ENCODE results near the gene RAB22A. TPM values are rescaled to one million over a fixed set of nuclear protein-coding genes. Genes with fewer than 3 reads are reported as not detected.

Gene RAB22A
- total RNA-seq, 1 donor from 2014 or later: 17.6 TPM

DNA sequence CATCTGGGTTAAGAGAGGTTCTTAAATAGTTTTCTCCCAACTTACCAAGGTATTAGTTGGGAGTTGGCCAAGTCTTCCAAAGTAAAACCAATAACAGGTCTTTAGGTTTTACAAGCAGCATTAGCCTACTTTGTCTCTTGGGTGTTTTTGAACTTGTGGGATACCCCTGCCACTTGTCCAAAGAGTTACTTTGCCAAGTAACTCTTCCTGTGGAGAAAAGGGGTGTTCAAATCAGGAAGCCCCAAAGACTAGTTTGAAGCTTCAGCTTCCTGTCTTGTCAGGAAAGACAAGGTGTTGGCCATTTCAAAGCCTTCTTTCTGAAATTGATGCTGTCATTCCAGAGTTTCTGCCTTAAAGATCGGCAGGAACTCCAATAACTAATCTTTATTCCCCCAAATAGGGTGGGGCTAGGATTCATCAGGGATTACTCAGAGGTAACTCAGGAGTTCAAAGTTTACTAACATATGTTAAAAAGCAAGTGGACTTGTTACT, 822 bp downstream of the RAB22A start:
- no peaks in the 10 kb centered on the region for H3K27me3 ChIP-seq (ENCODE audit: control insufficient read depth, insufficient read depth, low read length)
- peak overlapping the region; percentile 89 for H3K4me3 ChIP-seq (ENCODE audit: low read depth, low read length)
- no peak for FAIRE-seq
- TF ChIP-seq, protein P1, sequence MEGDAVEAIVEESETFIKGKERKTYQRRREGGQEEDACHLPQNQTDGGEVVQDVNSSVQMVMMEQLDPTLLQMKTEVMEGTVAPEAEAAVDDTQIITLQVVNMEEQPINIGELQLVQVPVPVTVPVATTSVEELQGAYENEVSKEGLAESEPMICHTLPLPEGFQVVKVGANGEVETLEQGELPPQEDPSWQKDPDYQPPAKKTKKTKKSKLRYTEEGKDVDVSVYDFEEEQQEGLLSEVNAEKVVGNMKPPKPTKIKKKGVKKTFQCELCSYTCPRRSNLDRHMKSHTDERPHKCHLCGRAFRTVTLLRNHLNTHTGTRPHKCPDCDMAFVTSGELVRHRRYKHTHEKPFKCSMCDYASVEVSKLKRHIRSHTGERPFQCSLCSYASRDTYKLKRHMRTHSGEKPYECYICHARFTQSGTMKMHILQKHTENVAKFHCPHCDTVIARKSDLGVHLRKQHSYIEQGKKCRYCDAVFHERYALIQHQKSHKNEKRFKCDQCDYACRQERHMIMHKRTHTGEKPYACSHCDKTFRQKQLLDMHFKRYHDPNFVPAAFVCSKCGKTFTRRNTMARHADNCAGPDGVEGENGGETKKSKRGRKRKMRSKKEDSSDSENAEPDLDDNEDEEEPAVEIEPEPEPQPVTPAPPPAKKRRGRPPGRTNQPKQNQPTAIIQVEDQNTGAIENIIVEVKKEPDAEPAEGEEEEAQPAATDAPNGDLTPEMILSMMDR (IDR thresholded peaks at IDR 0.05; ENCODE audit: insufficient read depth, low read length, severe bottlenecking): no peak
- DNase-seq (ENCODE audit: low read depth): peak; percentile 83
- H3K36me3 ChIP-seq (ENCODE audit: control insufficient read depth, insufficient read depth, low read length): peaks cover 11% of the 10 kb centered on the region

- FAIRE-seq (no peak), DNase-seq (ENCODE audit: low read depth) (peak; percentile 100)
- no peaks in the 10 kb centered on the region for H3K27me3 ChIP-seq (ENCODE audit: control insufficient read depth, insufficient read depth, low read length)
- H3K36me3 ChIP-seq (ENCODE audit: control insufficient read depth, insufficient read depth, low read length): peaks cover 17% of the 10 kb centered on the region
- TF ChIP-seq, protein P1 (IDR thresholded peaks at IDR 0.05; ENCODE audit: insufficient read depth, low read length, severe bottlenecking): no peak
- H3K4me3 ChIP-seq (ENCODE audit: low read depth, low read length): no peak overlapping the region
Measured at GRCh38 chr20:58312836-58313235, 3.3 kb downstream of the RAB22A start.

DNA sequence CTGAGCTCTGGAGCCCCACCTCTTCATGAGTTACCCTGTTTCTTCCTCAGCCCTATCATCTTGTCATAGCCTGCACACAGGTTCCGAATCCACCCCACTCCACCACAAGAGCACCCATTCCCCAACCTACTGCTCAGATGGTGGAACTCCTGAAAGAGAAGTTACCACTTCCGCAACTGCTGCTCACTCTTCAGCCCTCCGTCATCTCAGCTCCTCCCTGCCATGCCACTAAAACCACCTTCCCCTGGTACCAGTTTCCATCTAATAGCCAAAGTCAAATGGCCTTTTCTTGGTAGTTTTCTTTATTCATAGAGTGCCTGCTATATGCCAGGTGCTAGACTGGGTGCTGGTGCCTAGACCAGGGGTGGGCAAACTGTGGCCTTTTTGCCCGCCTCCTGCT, 3.9 kb downstream of the RAB22A start:
- Histone ChIP-seq H3K4me3 (ENCODE audit: low read depth, low read length) (no peak overlapping the region), H3K27me3 (ENCODE audit: control insufficient read depth, insufficient read depth, low read length) (no peaks in the 10 kb centered on the region), H3K36me3 (ENCODE audit: control insufficient read depth, insufficient read depth, low read length) (peaks cover 18% of the 10 kb centered on the region)
- TF ChIP-seq, protein P1 (IDR thresholded peaks at IDR 0.05; ENCODE audit: insufficient read depth, low read length, severe bottlenecking): no peak
- FAIRE-seq (no peak), DNase-seq (ENCODE audit: low read depth) (no peak)

DNA sequence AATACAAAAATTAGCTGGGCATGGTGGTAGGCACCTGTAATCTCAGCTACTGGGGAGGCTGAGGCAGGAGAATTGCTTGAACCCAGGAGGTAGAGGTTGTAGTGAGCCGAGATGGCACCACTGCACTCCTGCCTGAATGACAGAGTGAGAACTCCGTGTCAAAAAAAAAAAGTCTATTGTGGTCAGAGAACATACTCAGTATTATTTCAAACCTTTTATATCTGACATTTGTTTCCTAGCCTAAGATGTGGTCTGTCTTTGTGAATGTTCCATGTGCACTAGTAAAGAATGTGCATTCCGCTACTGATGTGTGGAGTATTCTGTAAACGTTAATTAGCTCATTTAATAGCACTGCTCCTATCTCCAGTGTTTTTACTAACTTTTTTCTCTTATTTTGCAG, 11.7 kb downstream of the RAB22A start:
- Histone ChIP-seq H3K27me3 (ENCODE audit: control insufficient read depth, insufficient read depth, low read length) (no peaks in the 10 kb centered on the region), H3K36me3 (ENCODE audit: control insufficient read depth, insufficient read depth, low read length) (peaks cover 10% of the 10 kb centered on the region), H3K4me3 (ENCODE audit: low read depth, low read length) (no peak overlapping the region)
- DNase-seq (ENCODE audit: low read depth) (no peak), FAIRE-seq (no peak)
- TF ChIP-seq, protein P1 (IDR thresholded peaks at IDR 0.05; ENCODE audit: insufficient read depth, low read length, severe bottlenecking): no peak

DNA sequence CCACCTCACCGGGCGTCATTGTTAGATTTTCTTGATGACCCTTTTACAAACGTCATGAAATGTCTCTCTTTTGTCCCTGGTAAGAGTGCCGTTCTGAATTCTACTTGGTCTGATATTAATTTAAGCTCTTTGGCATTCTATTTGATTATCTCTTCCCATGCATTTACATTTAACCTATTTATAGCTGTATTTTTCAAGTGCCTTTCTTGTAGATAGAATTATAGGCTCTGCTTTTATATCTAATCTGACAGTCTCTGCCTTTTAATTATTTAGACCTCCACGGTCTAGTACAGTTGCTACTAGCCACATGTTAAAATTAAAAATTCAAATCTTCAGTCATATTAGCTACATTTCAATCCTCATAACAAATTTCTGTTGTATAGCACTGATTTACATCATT, 12.6 kb downstream of the RAB22A start:
- Histone ChIP-seq H3K4me3 (ENCODE audit: low read depth, low read length) (no peak overlapping the region), H3K36me3 (ENCODE audit: control insufficient read depth, insufficient read depth, low read length) (peaks cover 4% of the 10 kb centered on the region), H3K27me3 (ENCODE audit: control insufficient read depth, insufficient read depth, low read length) (no peaks in the 10 kb centered on the region)
- DNase-seq (ENCODE audit: low read depth): no peak
- TF ChIP-seq, protein P1 (IDR thresholded peaks at IDR 0.05; ENCODE audit: insufficient read depth, low read length, severe bottlenecking): no peak
- FAIRE-seq: no peak

- H3K4me3 ChIP-seq (ENCODE audit: low read depth, low read length): no peak overlapping the region
- FAIRE-seq: no peak
- no peaks in the 10 kb centered on the region for H3K27me3 ChIP-seq (ENCODE audit: control insufficient read depth, insufficient read depth, low read length)
- no peaks in the 10 kb centered on the region for H3K36me3 ChIP-seq (ENCODE audit: control insufficient read depth, insufficient read depth, low read length)
- TF ChIP-seq, protein P1 (IDR thresholded peaks at IDR 0.05; ENCODE audit: insufficient read depth, low read length, severe bottlenecking): no peak
- DNase-seq (ENCODE audit: low read depth): no peak
Measured at GRCh38 chr20:58325912-58326311, 16.4 kb downstream of the RAB22A start.

All from bronchial epithelial cell (primary cell).